Left cardiac atrium (tissue), 4 donors: ENCODE measurements around the gene TSHZ2. TPM values are rescaled to one million over a fixed set of nuclear protein-coding genes. Genes with fewer than 3 reads are reported as not detected.
"Not testable (repeated sequence)": the region's sequence is repeated elsewhere in the genome, so short reads cannot be mapped to it uniquely, and the experiment has no call there.

Experiments
- ATAC-seq, 2 donors: fragments of 200-7000 bp; cut with Tn5 transposase; one replicate each; pipeline ENCODE4 v1.9.1; 2020; ENCODE audit warnings: mild to moderate bottlenecking in 2 of 2, moderate library complexity in 2 of 2
- DNase-seq: peaks from one replicate; pipeline ENCODE4 v3.0.0-alpha.2; 2020
- intact Hi-C, 2 donors: fragments of 100-400 bp; cut with DNase I; formaldehyde crosslinking; loops; one replicate each; pipeline versions ENCODE4 v1.14.1 to v1.15.1; 2022 to 2023
- total RNA-seq, 2 donors: library from RNA; stranded (reverse); fragmentation: NEBNext Ultra II Directional; extraction: Animal tissue kit (Norgen Biotek cat#: 25700); gene quantifications; one replicate each; pipeline ENCODE4 v1.2.1, GENCODE V29; 2021
- donor health status: DM: no; HTN: yes; CAD: no.
- donor health status: DM: no; HTN: yes; CAD: no; lungs with severe emphysema.
- donor health status: DM: yes; HTN: yes; CAD: no.
- donor health status: Dilated cardiomyopathy.

TSHZ2 gene
- total RNA-seq, 2 donors from 2014 or later = 12.0 to 12.6 TPM

GRCh38 chr20:53536382-53536781, 564.2 kb downstream of the TSHZ2 start:
- DNase-seq, intact Hi-C loops, ATAC-seq: not testable (repeated sequence)

- no peak for ATAC-seq
- DNase-seq = no peak
- intact Hi-C loops = no loop called here
Measured at GRCh38 chr20:53539516-53539915, 567.4 kb downstream of the TSHZ2 start.
